Measurements from ENCODE around the gene CEPT1.
"Not testable (repeated sequence)": the region's sequence is repeated elsewhere in the genome, so short reads cannot be mapped to it uniquely, and the experiment has no call there.

Gene CEPT1

DNA sequence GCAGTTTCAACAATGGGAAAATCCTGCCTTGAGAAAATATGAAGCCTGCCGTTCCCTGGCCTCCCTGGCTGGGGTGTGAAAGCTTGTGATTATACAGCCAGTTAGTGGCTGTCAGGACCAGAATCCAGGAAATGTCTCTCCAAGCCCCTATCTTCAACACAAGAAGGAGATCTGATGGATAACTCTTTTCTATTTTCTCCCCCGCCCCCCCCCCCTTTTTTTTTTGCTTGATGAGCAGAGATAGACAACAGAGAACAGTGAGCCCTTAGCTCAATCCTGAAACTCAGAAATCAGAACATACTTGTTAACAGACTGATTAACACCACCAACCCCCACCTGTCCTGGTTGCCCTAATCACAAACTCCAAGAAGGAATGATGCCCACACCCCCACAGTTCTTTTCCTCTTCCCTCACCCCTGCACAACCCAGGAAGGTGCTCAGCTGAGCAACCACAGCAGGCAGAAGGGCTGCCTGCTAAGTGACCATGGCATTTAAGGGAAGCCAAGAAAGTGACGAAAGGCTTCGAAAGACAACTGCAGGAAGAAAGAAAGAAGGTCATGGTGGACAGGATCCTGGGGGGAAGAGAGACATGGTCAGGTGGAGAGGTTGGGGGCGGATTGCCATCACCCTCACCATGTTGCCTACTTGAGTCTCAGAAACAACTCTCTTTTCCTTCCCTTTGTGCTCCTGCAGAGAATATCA is 72.8 kb downstream of the CEPT1 start:
- DNase-seq (ENCODE audit: low read depth): no peak

DNA sequence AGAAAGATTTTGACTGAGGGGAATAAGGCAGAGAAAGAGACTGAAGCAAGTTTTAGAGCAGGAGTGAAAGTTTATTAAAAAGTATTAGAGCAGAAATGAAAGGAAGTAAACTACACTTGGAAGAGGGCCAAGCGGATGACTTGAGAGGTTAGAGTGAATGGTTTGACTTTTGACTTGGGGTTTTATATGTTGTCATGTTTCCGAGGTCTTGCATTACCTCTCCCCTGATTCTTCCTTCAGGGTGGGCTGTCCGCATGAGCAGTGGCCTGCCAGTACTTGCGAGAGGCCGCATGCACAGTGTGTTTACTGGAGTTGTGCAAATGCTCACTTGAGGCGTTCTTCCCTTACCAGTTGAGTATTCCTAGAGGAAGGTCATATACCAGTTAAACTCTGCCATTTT is 73.4 kb downstream of the CEPT1 start:
- DNase-seq (ENCODE audit: low read depth): no peak

DNA sequence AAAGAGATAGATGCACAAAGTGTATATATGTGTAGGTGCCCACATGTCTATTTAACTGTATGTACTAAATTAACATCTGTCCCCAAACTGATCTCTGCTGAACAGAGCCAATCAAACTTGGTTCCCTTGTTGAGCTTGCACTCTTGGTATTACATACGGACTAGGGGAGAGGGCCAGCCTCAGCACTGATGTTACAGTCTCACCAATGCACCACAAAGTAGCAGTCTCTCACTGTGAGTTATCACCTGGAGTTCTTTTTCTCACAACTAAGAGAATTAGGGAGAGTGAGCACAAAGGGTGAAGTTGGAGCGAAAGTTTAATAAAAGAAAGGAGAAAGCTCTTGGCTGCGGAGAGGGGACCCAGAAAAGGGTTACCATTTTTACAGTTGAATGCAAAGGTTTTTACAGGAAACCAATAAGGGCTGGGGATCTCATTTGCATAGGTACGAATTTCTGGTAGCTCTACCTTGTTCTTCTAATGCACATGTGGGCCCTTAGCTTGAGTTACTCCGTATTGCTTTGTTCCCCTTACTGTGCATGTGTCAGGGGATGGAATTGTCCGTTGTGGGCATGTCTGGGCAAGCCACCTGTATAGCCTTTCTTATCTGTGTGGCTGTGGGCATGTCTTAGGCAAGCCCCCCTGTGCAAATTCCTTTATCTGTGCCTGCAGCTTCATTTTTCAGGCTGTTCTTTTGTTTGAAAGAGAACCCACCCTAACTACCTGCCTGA is 74.2 kb downstream of the CEPT1 start:
- DNase-seq (ENCODE audit: low read depth): no peak

DNA sequence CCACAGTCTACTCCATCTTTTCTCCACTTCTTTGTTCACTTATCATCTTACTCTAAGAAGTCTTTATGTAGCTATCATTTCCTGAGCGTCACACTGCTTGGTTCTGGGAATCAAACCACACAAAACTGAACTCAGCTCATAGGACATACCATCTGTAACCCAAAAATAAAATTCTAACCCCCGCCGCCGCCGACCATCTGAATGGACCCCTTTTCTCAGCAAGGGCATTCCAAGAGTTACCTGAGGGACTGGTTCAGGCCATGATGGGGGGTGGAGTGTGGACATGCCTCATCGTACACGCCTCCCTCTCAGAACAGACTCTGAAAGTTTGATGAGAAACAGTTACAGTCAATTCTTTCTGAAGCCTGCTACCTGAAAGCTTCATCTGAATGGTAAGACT is 74.9 kb downstream of the CEPT1 start:
- DNase-seq (ENCODE audit: low read depth): no peak

DNA sequence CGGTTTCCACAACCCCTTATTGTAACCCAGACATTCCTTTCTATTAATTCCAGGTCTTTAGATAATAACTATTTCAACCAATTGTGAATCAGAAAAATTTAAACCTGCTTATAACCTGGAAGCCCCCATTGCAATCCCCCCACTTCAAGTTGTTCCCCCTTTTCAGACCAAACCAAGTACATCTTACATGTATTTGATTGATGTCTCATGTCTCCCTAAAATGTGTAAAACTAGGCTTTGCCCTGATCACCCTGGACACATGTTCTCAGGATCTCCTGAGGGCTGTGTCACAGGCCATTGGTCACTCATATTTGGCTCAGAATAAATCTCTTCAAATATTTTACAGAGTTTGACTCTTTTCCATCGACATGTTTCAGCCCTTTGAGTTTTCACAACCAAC is 75.3 kb downstream of the CEPT1 start:
- DNase-seq (ENCODE audit: low read depth): not testable (repeated sequence)

DNA sequence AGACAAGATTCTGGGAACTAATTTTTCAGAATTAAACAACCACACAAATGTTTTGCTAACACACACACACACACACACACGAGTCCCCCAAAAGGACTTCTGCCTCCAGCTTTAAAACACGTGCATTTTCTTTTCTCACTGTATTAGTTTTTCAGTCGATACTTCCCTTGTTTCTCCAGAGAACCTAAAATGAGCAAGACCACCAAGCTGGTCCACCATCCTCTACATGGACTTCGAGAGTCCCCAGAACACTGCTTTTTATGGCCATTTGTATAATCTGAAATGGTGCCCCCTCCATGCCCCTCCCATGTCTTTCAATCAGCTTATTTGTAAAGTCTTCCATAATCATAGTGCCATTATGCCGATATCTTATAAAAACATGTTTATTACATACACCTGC is 76.7 kb downstream of the CEPT1 start:
- DNase-seq (ENCODE audit: low read depth): no peak

DNA sequence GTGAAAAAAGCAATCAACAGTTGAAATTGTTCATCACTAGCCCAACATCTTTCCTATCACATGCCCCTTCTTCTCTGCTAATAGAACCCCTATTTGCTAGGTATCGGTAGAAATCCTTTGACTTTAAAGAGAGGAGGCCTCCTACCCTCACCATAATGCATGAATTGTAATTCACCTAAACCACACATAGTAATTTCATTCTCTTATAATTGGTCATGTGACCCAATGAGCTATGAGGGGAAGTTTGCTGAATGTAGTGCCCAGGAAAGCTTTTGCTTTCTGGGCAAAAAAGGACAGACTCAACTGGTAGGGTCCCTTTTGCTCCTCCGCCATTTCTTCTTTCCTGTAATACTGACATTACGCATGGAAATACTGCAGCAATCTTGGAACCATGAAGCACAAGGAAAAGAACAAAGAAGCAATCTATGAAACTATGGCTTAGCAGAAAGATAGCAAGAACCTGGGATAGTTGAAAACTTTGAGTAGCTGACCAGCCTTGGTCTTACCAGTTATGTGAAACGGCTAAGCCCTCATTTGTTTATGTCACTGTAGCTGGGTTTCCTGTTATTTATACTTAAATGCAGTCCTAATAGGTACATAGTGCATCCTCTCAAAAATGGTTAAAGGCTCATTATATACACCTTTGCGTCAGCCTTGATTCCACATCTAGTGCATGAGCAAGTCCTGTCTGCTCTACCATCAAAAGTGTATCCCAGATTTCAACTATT is 77.3 kb downstream of the CEPT1 start:
- DNase-seq (ENCODE audit: low read depth): no peak

DNA sequence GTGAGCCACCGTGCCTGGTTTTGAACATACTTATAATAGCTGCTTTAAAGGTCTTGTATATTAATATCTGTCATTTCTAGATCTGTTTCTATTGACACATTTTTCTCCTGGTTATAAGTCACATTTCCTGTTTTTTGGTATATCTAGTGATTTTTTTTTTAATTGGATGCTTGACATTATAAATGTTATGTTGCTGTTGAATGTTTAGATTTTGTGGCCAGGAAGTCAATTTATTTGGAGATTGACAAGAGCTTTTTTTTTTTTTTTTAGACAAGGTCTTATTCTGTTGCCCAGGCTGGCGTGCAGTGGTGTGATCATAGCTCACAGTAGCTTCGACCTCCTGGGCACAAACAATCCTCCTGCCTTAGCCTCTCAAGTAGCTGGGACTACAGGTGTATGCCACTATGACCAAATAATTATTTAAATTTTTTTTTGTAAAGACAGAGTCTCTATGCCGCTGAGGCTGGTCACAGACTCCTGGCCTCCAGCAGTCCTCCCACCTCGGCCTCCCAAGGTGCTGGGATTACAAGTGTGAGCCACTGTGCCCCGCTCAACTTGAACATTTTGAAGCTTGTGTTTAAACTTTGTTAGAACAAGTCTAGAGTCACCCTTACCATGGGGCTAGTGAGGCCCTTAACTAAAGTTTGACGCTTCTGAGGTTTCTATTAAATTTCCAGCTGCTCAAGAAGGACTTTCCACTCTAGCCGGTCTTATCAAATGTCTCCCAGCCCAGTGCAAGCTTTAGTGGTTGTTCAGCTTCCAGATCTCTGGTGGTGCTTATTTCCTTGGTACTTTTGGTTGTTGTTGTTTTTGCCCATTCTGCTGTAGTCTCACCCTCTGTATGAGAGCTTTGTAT is 78.9 kb downstream of the CEPT1 start:
- DNase-seq (ENCODE audit: low read depth): no peak

DNA sequence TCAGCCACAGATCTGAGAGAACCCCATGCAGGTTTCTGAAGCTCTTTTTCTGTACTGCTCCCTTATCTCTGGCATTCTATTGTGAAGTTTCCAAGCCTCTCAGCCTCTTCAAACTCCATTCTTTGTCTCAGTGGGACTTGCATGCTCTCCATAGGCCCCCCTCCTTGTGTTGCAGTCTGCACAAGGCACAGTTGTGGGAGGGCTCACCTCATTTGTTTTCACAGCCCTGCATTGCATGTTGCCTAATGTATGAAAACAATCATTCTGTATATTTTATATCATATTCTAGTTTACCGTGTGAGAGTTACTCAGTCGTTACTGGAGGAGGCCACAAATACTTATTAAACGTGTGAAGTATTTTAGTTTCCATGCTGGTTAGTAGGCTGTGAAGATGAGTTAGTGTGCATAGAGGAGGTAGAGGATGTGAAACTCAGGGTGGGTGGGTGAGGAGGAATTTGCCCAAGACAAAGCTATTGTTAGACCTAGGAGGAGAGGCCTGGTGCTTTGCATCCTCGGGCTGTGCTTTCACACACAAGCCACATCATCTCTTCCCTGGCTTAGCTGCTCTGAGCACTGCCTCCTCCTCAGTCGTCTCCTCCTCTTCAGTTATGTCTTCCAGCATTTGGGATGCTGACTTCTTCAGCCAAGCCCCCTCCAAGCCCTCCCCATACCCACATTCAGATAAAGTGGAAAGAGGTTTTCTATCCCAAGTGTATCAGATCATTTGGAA is 79.7 kb downstream of the CEPT1 start:
- no peak for DNase-seq (ENCODE audit: low read depth)

DNA sequence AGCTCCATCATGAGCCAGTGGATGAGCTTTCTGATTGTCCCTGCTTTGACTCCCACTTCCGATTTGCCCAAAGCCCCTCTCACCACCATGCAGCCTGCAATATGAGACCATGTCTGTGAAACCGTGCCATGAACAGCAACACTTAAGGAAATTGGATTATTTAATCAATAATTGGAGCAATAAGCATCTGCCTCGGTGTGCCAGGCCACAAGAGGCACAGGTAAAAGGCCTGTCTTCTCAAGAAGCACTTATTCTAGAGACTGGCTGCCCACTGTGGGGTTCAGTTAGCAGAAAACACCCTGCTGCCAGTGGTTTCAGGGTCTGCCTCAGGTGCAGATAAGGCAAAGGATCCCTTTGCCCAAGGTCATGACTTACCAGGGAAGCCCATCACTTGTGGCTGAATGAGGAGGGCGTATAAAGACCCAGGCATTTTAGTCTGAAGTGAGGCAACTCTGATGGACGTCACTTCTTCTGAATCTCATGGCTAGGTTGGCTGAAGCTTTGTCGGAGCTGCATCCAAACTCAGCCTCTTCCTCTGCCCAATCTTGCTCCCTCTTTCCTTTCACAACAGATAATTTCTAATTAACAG is 80.4 kb downstream of the CEPT1 start:
- no peak for DNase-seq (ENCODE audit: low read depth)

DNA sequence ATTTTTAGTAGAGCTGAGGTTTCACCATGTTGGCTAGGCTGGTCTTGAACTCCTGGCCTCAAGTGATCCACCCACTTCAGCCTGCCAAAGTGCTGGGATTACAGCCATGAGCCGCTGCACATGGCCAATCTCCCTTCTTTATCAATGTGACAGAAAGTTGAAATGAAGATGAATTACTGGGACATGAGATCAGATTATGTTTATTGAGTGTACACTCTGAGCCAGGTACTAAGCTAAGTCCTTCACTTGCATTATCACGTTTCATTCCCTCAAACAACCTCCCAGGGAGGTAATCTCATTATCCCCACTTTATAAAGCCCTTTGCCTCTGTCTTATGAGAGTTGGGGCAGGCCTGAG is 81.2 kb downstream of the CEPT1 start:
- DNase-seq (ENCODE audit: low read depth): no peak

DNA sequence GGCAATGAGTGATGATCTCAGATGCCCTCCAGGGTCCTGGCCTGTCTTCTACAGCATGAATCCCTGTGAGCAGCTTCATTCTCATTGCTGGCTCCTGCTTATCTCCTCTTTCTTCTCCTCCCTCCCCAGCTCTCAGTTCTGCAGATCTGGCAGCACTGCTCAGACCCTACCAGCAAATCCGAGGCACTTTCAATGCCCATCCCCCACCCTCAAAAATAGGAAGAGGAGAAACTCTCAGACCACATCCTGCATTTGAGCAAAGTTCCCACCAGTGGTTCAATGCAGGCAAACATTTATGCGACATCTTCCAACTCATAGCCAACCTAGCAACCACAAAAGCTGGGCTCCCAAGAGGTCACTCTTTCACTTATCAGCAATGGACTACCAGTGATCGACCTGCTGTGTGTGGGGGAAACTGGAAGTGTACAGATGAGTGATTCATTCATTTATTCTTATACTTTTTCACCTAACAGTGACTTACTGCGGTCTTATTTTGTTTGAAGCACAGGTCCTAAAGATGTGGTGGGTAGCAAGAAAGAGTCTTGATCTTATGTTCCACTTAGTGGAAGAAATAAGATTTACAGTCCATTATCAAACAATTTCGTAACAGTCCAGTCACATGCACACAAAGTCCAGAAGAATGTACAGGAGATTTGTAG is 81.7 kb downstream of the CEPT1 start:
- DNase-seq (ENCODE audit: low read depth): no peak

DNA sequence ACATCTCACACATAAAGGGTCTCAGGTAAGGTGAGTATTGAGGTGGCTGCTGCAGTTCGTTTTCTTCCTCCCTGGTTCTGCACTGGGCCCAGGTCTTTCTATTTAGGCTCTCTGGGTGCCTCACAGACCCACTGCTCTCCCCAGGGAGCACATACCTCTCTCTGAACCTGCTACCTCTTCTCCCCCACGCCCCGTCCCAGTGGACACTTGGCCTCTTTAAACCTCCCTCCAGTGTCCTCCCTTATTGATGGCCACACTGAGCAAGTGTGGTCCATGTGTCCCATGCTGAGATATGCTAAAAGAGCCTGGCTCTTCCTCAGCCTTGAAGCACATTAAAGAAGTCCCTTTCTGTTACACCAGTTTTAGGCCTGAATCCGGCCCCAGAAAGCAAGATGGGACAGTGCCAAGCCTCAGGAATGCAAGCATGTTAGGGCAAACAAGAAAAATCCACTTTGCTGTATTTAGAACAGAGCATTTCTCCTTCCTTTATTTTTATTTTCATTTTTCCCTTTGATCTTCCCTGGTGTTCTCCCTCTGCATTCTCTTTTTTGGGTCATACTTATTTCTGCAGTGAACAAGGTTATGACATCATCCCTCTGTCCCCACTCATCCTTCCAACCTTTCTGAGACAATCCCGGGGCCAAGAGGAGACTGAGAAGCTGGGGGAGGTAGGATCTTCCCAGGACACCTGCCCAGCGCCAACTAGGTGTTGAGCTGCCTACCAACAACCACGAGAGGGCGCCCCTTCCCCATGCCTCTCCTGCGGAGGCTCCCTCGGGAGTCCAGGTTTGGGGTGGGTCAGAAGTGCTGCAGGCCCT is 82.5 kb downstream of the CEPT1 start:
- no peak for DNase-seq (ENCODE audit: low read depth)

DNA sequence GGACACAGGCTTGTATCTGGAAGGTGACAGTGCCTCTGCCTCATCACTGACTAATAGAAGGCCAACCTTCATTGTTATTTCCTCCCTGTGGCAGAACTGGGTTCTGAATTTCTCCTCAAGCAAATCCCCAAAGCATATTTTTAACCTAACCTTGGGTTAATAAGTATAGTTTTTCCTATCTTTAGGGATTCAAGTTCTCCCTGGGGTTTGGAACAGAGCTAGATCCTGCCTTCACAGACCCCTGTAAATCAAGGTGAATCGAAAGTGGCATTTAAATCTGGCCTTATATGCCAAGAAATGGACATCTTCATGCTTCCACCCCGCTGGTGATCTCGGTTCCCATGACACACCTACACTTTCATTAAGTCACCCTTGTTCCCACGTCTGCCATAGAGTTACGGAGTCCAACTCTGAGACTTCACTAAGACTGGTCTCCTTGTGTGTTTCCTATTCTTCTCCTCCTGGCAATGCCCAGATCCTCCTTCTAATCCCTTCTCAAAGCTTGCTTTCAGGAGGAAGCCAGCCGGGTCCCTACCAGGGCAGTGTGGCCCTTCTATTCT is 83.2 kb downstream of the CEPT1 start:
- DNase-seq (ENCODE audit: low read depth): no peak

DNA sequence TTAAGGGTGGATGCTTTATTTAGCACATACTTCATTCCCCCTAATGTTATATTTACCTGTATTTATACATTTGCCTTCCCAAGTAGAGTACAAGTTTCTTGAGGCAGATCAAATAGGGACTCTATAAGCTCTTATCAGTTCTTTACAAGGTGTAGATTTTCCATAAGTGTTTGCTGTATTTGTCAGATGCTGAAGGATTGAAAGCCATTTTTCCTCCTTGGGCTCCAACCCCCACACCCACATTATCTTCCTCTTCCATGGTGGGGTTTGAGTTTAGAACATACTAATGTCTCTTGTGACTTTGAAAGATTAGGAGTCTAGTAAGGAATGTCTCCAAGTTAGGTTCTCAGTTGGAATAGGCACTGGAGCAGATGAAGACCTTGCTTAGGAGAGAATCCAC is 85.1 kb downstream of the CEPT1 start:
- DNase-seq (ENCODE audit: low read depth): no peak

DNA sequence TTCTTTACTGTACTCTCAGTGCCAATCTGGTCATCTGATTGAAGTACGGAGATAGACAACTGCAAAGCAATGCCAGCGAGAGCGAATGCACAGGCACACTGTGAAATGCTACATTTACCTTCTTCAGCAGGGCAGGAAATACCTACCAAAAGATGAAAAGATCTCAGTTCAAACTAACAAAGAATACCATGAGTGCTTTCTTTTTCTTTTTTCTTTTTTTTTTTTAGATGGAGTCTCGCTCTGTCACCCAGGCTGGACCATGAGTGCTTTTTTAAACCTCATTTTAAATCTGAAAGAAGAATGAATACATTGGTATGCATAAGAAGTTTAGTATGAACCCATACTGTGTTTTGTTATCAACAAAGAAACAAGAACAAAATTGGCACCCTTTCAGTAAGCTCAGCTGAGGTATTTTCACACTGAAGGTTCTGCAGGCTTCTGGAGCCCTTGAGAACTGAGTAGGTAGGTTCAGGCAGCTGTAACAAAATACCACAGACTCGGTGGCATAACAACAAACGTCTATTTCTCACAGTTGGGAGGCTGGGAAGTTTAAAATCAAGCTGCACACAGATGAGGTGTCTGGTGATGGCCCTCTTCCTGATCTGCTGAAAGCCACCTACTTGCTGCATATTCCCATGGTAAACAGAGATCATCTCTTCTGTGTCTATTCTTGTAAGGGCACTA is 85.8 kb downstream of the CEPT1 start:
- DNase-seq (ENCODE audit: low read depth): no peak

DNA sequence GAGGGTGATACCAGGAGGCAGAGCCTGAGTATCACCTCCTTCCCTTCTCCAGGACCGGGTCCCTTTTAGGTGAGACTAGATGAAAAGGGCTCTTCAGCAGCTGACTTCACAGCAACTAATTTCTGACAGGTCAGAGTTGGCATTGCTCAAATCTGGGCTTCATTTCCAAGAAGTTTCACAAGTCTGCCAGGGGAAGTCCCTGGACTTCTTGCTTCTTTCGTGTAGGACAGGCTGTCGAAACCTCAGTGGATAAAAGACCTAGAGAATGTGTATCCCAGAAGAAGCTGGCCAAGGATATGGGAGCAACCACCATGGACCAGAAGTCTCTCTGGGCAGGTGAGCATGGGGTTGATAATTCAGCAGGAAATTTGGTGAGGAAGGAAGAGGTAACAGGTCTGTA is 87.4 kb downstream of the CEPT1 start, which contains the start of gene CHI3L2:
TSS of gene CHI3L2 (plus strand) at position 280 of the 400 bp plus-strand sequence. CDS start at position 297, 17 bp downstream.
- DNase-seq (ENCODE audit: low read depth): no peak

DNA sequence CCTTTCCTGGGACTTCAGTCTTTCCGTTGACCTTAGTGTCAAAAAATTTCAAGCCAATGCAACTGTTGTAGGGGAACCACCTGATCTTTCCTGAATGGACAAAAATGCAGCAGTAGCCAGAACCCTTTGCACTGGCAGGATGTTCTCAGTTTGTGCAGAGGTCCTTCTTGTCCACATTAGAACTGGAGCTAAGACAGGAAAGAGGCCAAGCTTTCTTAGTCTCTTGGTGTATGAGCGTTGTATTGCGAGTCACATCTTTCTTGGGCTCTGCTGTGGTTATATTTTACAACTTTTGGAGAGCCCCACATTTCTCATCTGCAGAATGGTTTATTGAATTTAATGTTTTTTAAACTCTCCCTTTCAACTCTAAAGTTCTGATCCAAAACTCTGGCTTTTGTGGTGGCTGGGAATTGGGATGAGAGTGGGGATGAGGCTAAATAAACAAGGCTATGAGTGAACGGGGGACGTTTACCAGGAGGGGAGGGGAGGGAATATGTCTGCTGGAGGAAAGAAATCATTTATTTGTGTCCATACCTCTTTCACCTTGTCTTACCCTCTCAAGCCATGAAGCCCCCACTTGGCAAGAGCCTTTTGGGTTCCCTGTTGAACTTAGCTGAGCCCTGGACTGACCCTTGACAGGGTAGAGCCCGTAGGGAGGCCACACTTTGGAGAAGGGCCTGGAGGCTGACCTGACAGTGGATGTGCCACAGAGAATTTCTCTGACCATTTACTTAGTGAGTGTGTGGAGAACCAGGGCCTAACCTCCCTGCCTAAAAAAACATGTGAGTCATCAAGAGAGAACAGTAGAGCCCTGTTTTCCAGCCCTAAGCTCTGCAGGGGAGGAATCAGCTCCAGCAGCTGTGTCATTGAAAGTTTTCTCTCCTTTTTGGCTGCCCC is 88.1 kb downstream of the CEPT1 start:
- peak; percentile 63 for DNase-seq (ENCODE audit: low read depth)

Data from GM04503 (cell line).